OCI-LY1 (cell line): Measurements from ENCODE around the gene BRD3.
"Not testable (repeated sequence)": the region's sequence is repeated elsewhere in the genome, so short reads cannot be mapped to it uniquely, and the experiment has no call there.

Experiments used
- H2AFZ ChIP-seq: fragments of 200-600 bp; sonication (generic), shearing (Covaris generic); 2 replicates; pipeline ENCODE4 v1.6.0; 2014; ENCODE audit warnings: antibody characterized with exemption, mild to moderate bottlenecking, low read length
- H3F3A ChIP-seq: fragments of 200-600 bp; sonication (generic), shearing (Covaris generic); 2 replicates; pipeline ENCODE4 v1.6.0; 2014; ENCODE audit warnings: mild to moderate bottlenecking, antibody characterized with exemption, low read length, moderate library complexity; ENCODE audit not compliant: insufficient read depth
- H3K27ac ChIP-seq: fragments of 200-600 bp; sonication (generic); 2 replicates; pipeline ENCODE4 v1.5.1; 2014; ENCODE audit warnings: low read length, mixed run types, mild to moderate bottlenecking, low read depth; ENCODE audit not compliant: poor library complexity, severe bottlenecking
- H3K27me3 ChIP-seq: fragments of 200-600 bp; sonication (generic); 2 replicates; pipeline ENCODE4 v1.6.0; 2014; ENCODE audit warnings: antibody characterized with exemption, mild to moderate bottlenecking, low read length, moderate library complexity; ENCODE audit not compliant: insufficient read depth
- H3K36me3 ChIP-seq: fragments of 200-600 bp; sonication (generic); 2 replicates; pipeline ENCODE4 v1.6.1; 2014; ENCODE audit warnings: mild to moderate bottlenecking, antibody characterized with exemption, low read length, moderate library complexity, mixed read lengths; ENCODE audit not compliant: insufficient read depth
- H3K4me1 ChIP-seq: fragments of 200-600 bp; sonication (generic); 2 replicates; pipeline ENCODE4 v1.5.1; 2014; ENCODE audit warnings: mild to moderate bottlenecking, low read length, moderate library complexity; ENCODE audit not compliant: insufficient read depth, severe bottlenecking
- H3K4me2 ChIP-seq: fragments of 200-600 bp; sonication (generic), shearing (Covaris generic); 2 replicates; pipeline ENCODE4 v1.6.1; 2014; ENCODE audit warnings: low read length
- H3K4me3 ChIP-seq: fragments of 200-600 bp; sonication (generic); 2 replicates; pipeline ENCODE4 v1.5.1; 2014; ENCODE audit warnings: low read length, low read depth, mild to moderate bottlenecking, mixed read lengths; ENCODE audit not compliant: poor library complexity, severe bottlenecking
- H3K79me2 ChIP-seq: fragments of 200-600 bp; shearing (Covaris generic); 2 replicates; pipeline ENCODE4 v1.6.1; 2016; ENCODE audit warnings: mixed run types, low read length, mixed read lengths; ENCODE audit not compliant: insufficient read depth
- H3K9ac ChIP-seq: fragments of 200-600 bp; sonication (generic), shearing (Covaris generic); 2 replicates; pipeline ENCODE4 v1.6.1; 2014; ENCODE audit warnings: mild to moderate bottlenecking, low read length, mixed read lengths
- H3K9me2 ChIP-seq: fragments of 200-600 bp; sonication (generic), shearing (Covaris generic); 2 replicates; pipeline ENCODE4 v1.6.1; 2014; ENCODE audit warnings: low read depth, mild to moderate bottlenecking, low read length, mixed read lengths
- H3K9me3 ChIP-seq: fragments of 200-600 bp; shearing (Covaris generic); 2 replicates; pipeline ENCODE4 v1.6.1; 2014; ENCODE audit warnings: low read length, mixed read lengths
- H4K20me1 ChIP-seq: fragments of 200-600 bp; sonication (generic), shearing (Covaris generic); 2 replicates; pipeline ENCODE4 v1.6.0; 2016; ENCODE audit warnings: mild to moderate bottlenecking, low read length; ENCODE audit not compliant: insufficient read depth
- EZH2 ChIP-seq: fragments of 200-600 bp; sonication (generic), shearing (Covaris generic); IDR thresholded peaks from 2 replicates; pipeline ENCODE4 v1.8.0; 2017; ENCODE audit warnings: borderline replicate concordance, mixed run types, mild to moderate bottlenecking, antibody characterized with exemption, low read length, moderate library complexity, mixed read lengths
- TF ChIP-seq, protein P1 (sequence below): fragments of 200-600 bp; sonication (generic), shearing (Covaris generic); IDR thresholded peaks from 2 replicates; pipeline ENCODE4 v1.5.1; 2017; ENCODE audit warnings: mild to moderate bottlenecking, antibody characterized with exemption, low read length, moderate library complexity, mixed read lengths

Gene BRD3

DNA sequence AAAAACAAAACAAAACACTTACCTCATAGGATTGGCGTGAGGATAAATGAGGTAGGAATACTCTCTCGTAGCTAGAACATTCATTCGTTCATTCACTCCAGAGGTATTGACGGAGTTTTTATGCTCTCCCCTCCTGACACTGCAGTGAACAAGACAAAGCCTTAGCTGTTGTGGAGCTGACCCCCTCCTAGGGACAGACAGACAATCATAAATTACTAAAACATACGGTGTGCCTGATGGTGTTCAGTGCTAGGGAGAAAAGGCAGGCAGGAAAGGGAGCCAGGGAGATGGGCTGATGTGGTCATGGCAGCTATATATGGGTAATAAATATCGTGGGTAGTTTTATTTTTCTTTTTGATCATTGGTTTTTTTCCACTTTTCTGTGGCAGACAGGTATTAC lies 5.7 kb upstream of the BRD3 start:
- Histone ChIP-seq H3K4me2 (no peak overlapping the region), H3K9ac (no peak overlapping the region), H3F3A (no peaks in the 10 kb centered on the region), H3K27ac (no peak overlapping the region), H3K27me3 (peaks cover 14% of the 10 kb centered on the region; the same call in 1 of the 2 replicates), H3K4me1 (no peaks in the 10 kb centered on the region), H3K4me3 (no peak overlapping the region), H4K20me1 (no peaks in the 10 kb centered on the region), H3K79me2 (no peaks in the 10 kb centered on the region), H3K9me2 (no peaks in the 10 kb centered on the region), H2AFZ (no peak overlapping the region), H3K36me3 (no peaks in the 10 kb centered on the region; the same call in 1 of the 2 replicates), H3K9me3 (0 out of 2 replicates have a peak, but pooled peaks cover 6% of the 10 kb centered on the region)
- TF ChIP-seq, protein P1, sequence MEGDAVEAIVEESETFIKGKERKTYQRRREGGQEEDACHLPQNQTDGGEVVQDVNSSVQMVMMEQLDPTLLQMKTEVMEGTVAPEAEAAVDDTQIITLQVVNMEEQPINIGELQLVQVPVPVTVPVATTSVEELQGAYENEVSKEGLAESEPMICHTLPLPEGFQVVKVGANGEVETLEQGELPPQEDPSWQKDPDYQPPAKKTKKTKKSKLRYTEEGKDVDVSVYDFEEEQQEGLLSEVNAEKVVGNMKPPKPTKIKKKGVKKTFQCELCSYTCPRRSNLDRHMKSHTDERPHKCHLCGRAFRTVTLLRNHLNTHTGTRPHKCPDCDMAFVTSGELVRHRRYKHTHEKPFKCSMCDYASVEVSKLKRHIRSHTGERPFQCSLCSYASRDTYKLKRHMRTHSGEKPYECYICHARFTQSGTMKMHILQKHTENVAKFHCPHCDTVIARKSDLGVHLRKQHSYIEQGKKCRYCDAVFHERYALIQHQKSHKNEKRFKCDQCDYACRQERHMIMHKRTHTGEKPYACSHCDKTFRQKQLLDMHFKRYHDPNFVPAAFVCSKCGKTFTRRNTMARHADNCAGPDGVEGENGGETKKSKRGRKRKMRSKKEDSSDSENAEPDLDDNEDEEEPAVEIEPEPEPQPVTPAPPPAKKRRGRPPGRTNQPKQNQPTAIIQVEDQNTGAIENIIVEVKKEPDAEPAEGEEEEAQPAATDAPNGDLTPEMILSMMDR, result no peak
- no peak for TF ChIP-seq EZH2

DNA sequence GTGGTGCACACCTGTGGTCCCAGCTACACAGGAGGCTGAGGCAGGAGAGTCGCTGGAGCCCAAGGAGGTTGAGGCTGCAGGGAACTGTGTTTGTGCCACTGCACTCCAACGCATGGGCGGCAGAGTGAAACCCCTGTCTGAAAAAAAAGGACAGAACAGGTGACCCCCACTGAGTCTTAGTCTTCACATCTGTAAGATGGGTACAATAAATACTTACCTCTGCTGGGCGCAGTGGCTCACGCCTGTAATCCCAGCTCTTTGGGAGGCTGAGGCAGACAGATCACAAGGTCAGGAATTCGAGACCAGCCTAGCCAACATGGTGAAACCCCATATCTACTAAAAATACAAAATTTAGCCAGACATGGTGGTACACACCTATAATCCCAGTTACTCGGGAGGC lies 4.9 kb upstream of the BRD3 start:
- H2AFZ ChIP-seq, H3K4me1 ChIP-seq: not testable (repeated sequence)

DNA sequence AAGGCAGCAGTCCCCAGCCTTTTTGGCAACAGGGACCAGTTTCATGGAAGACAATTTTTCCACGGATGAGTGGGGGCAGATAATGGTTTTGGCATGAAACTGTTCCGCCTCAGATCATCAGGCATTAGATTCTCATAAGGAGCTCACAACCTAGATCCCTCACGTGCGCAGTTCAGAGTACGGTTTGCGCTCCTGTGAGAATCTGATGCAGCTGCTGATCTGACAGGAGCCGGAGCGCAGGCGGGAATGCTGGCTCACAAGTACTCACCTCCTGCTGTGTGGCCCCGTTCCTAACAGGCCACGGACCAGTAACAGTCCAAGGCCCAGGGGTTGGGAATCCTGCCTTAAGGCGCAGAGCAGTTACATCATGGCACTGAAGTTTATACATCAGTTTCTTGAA lies 3.3 kb upstream of the BRD3 start:
- Histone ChIP-seq H3K4me2 (no peak overlapping the region), H4K20me1 (no peaks in the 10 kb centered on the region), H3K9me2 (no peaks in the 10 kb centered on the region), H3K9me3 (0 out of 2 replicates have a peak, but pooled peaks cover 6% of the 10 kb centered on the region), H3K4me3 (no peak overlapping the region), H3K79me2 (no peaks in the 10 kb centered on the region), H3K9ac (no peak overlapping the region), H3K27me3 (peaks cover 14% of the 10 kb centered on the region; the same call in 1 of the 2 replicates), H3K4me1 (peaks cover 10% of the 10 kb centered on the region), H3K27ac (no peak overlapping the region), H2AFZ (no peak overlapping the region), H3F3A (no peaks in the 10 kb centered on the region), H3K36me3 (no peaks in the 10 kb centered on the region; the same call in 1 of the 2 replicates)
- TF ChIP-seq, protein P1, result no peak
- no peak for TF ChIP-seq EZH2

More for the DNA sequence above, 4.9 kb upstream of the BRD3 start:
- not testable (repeated sequence) for H4K20me1 ChIP-seq, H3K79me2 ChIP-seq, H3F3A ChIP-seq, H3K36me3 ChIP-seq, H3K9me3 ChIP-seq, H3K9me2 ChIP-seq, H3K9ac ChIP-seq, H3K4me3 ChIP-seq, H3K4me2 ChIP-seq, H3K27ac ChIP-seq
- peaks cover 14% of the 10 kb centered on the region; the same call in 1 of the 2 replicates for H3K27me3 ChIP-seq
